ENCODE data around the gene TGIF2.
A peak's percentile ranks its signal among the peaks of the same experiment; 100 is the strongest.

Gene TGIF2

DNA sequence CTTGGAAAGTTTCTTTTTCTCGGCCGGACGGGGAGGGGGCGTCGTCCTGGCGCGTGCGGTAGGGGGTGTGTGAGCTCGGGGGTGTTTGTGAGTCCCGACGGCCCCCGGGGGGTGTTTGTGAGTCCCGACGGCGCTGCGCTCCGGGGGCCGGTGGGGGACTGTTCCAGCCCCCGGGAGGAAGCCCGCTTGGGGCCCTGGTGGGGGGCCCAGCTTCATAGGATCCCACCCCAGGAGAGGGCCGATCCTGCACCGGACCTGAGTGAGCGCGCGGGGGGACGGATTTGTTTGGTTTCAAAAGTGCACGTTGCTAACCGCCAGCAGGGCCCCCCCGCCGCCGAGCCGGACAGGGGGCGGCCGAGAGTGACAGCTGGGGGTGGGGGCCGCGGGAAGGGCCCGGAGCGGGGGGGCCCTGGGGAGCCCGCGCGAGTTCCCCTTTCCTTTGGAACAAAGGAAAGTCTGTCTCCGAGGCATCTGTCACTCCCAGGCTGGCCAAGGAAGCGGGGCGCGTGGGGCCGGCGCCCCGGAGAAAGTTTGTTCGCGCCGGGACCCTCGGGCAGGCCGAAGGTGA, 485 bp downstream of the TGIF2 start (continued):
- TF ChIP-seq, protein P1, sequence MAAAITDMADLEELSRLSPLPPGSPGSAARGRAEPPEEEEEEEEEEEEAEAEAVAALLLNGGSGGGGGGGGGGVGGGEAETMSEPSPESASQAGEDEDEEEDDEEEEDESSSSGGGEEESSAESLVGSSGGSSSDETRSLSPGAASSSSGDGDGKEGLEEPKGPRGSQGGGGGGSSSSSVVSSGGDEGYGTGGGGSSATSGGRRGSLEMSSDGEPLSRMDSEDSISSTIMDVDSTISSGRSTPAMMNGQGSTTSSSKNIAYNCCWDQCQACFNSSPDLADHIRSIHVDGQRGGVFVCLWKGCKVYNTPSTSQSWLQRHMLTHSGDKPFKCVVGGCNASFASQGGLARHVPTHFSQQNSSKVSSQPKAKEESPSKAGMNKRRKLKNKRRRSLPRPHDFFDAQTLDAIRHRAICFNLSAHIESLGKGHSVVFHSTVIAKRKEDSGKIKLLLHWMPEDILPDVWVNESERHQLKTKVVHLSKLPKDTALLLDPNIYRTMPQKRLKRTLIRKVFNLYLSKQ (tag by site-specific recombination; IDR thresholded peaks at IDR 0.05; ENCODE audit: borderline replicate concordance), result no peak
- TF ChIP-seq ZNF433 (tag by site-specific recombination; IDR thresholded peaks at IDR 0.05; ENCODE audit: low read depth), result no peak
- no peak for TF ChIP-seq ZNF501 (tag by site-specific recombination; IDR thresholded peaks at IDR 0.05)
- TF ChIP-seq, protein P2, sequence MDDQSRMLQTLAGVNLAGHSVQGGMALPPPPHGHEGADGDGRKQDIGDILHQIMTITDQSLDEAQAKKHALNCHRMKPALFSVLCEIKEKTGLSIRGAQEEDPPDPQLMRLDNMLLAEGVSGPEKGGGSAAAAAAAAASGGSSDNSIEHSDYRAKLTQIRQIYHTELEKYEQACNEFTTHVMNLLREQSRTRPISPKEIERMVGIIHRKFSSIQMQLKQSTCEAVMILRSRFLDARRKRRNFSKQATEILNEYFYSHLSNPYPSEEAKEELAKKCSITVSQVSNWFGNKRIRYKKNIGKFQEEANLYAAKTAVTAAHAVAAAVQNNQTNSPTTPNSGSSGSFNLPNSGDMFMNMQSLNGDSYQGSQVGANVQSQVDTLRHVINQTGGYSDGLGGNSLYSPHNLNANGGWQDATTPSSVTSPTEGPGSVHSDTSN (CRISPR knock-in tag; IDR thresholded peaks at IDR 0.05), result no peak
- TF ChIP-seq ZNF16 (tag by site-specific recombination; IDR thresholded peaks at IDR 0.05; ENCODE audit: low read depth), result no peak
- no peak for TF ChIP-seq ZNF560 (tag by site-specific recombination; IDR thresholded peaks at IDR 0.05; ENCODE audit: borderline replicate concordance)
- TF ChIP-seq ZNF514 (tag by site-specific recombination; IDR thresholded peaks at IDR 0.05), result no peak
- TF ChIP-seq ZNF549 (tag by site-specific recombination; IDR thresholded peaks at IDR 0.05), result no peak
- TF ChIP-seq, protein P3, sequence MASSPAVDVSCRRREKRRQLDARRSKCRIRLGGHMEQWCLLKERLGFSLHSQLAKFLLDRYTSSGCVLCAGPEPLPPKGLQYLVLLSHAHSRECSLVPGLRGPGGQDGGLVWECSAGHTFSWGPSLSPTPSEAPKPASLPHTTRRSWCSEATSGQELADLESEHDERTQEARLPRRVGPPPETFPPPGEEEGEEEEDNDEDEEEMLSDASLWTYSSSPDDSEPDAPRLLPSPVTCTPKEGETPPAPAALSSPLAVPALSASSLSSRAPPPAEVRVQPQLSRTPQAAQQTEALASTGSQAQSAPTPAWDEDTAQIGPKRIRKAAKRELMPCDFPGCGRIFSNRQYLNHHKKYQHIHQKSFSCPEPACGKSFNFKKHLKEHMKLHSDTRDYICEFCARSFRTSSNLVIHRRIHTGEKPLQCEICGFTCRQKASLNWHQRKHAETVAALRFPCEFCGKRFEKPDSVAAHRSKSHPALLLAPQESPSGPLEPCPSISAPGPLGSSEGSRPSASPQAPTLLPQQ (tag by site-specific recombination; IDR thresholded peaks at IDR 0.05), result peak; percentile 15; the same call in 1 of the 2 replicates
- peak; percentile 97 for TF ChIP-seq ZIC2 (tag by site-specific recombination; IDR thresholded peaks at IDR 0.05)
- no peak for TF ChIP-seq ZNF133 (tag by site-specific recombination; IDR thresholded peaks at IDR 0.05)
- no peak for TF ChIP-seq ZNF518A (tag by site-specific recombination; conservative IDR thresholded peaks at IDR 0.05; ENCODE audit: low read depth)
- no peak for TF ChIP-seq OSR2 (tag by site-specific recombination; IDR thresholded peaks at IDR 0.05)
- TF ChIP-seq HOXC10 (CRISPR knock-in tag; IDR thresholded peaks at IDR 0.05), result no peak
- TF ChIP-seq ZNF843 (tag by site-specific recombination; IDR thresholded peaks at IDR 0.05), result no peak
- no peak for TF ChIP-seq SALL2 (tag by site-specific recombination; IDR thresholded peaks at IDR 0.05; ENCODE audit: borderline replicate concordance)
- TF ChIP-seq ZNF510 (tag by site-specific recombination; IDR thresholded peaks at IDR 0.05; ENCODE audit: insufficient replicate concordance), result no peak
- TF ChIP-seq ZNF621 (tag by site-specific recombination; IDR thresholded peaks at IDR 0.05), result no peak
- no peak for TF ChIP-seq ZNF544 (tag by site-specific recombination; IDR thresholded peaks at IDR 0.05)
- TF ChIP-seq, protein P4, sequence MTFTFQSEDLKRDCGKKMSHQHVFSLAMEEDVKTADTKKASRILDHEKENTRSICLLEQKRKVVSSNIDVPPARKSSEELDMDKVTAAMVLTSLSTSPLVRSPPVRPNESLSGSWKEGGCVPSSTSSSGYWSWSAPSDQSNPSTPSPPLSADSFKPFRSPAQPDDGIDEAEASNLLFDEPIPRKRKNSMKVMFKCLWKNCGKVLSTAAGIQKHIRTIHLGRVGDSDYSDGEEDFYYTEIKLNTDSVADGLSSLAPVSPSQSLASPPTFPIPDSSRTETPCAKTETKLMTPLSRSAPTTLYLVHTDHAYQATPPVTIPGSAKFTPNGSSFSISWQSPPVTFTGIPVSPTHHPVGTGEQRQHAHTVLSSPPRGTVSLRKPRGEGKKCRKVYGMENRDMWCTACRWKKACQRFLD (tag by site-specific recombination; IDR thresholded peaks at IDR 0.05), result no peak
- TF ChIP-seq ZNF548 (tag by site-specific recombination; IDR thresholded peaks at IDR 0.05), result no peak
- TF ChIP-seq GFI1B (tag by site-specific recombination; IDR thresholded peaks at IDR 0.05), result no peak
- TF ChIP-seq ZNF394 (tag by site-specific recombination; IDR thresholded peaks at IDR 0.05; ENCODE audit: borderline replicate concordance), result no peak
- no peak for TF ChIP-seq FEZF1 (tag by site-specific recombination; IDR thresholded peaks at IDR 0.05)
- TF ChIP-seq SCRT2 (tag by site-specific recombination; IDR thresholded peaks at IDR 0.05), result no peak
- TF ChIP-seq ZNF341 (tag by site-specific recombination; IDR thresholded peaks at IDR 0.05; ENCODE audit: low read depth), result peak; percentile 58
- TF ChIP-seq ZSCAN30 (tag by site-specific recombination; IDR thresholded peaks at IDR 0.05), result no peak
- no peak for TF ChIP-seq ZNF24 (tag by site-specific recombination; IDR thresholded peaks at IDR 0.05)
- TF ChIP-seq ZNF169 (tag by site-specific recombination; IDR thresholded peaks at IDR 0.05), result no peak
- TF ChIP-seq INSM2 (tag by site-specific recombination; IDR thresholded peaks at IDR 0.05), result no peak
